Panc1 (cell line): ENCODE measurements around the gene ETF1. TPM values are rescaled to one million over a fixed set of nuclear protein-coding genes. Genes with fewer than 3 reads are reported as not detected.
A peak's percentile ranks its signal among the peaks of the same experiment; 100 is the strongest.

Source experiments
- ATAC-seq: fragments of 200-7000 bp; cut with Tn5 transposase; 2 replicates; pipeline ENCODE4 v1.9.1; 2020; ENCODE audit warnings: mild to moderate bottlenecking, moderate library complexity
- BruUV-seq: library from RNA; stranded (reverse); fragments of 400-500 nt; replicated peaks from 2 replicates; lab custom pipeline; 2021; lab: Mats Ljungman, UMichigan
- CTCF ChIA-PET: fragments of 300-600 bp; sonication (Branson Sonifier 250); formaldehyde crosslinking; loops from one replicate; lab custom pipeline; 2022; ENCODE audit warnings: antibody characterized with exemption; lab: Charles Lee
- POLR2A ChIA-PET: fragments of 300-600 bp; sonication (Branson Sonifier 250); formaldehyde crosslinking; loops from one replicate; lab custom pipeline; 2022; ENCODE audit warnings: antibody characterized with exemption; lab: Charles Lee
- DNase-seq: peaks from one replicate; pipeline ENCODE4 v3.0.0-alpha.2; 2010; ENCODE audit warnings: low read depth, low spot score
- H3K27ac ChIP-seq: 2 replicates; pipeline ENCODE4 v1.5.1; 2011; ENCODE audit warnings: mild to moderate bottlenecking, low read length, inconsistent platforms
- H3K27me3 ChIP-seq: fragments of 200-500 bp; sonication (Bioruptor generic); 2 replicates; pipeline ENCODE4 v1.6.0; 2014; ENCODE audit warnings: low read length, inconsistent platforms; ENCODE audit not compliant: control insufficient read depth, insufficient read depth
- H3K36me3 ChIP-seq: fragments of 200-500 bp; sonication (Bioruptor generic); 2 replicates; pipeline ENCODE4 v1.5.1; 2014; ENCODE audit warnings: inconsistent platforms, mild to moderate bottlenecking, low read length, moderate library complexity; ENCODE audit not compliant: control insufficient read depth, insufficient read depth
- H3K4me1 ChIP-seq: 2 replicates; pipeline ENCODE4 v1.5.1; 2011; ENCODE audit warnings: inconsistent platforms, mild to moderate bottlenecking, low read length, moderate library complexity; ENCODE audit not compliant: control insufficient read depth, insufficient read depth
- H3K4me3 ChIP-seq, 2 experiments: 2 replicates each; pipeline ENCODE4 v1.5.1; 2011 to 2012; ENCODE audit warnings: low read depth in 2 of 2, low read length in 2 of 2, mild to moderate bottlenecking in 2 of 2, inconsistent platforms in 1 of 2, moderate library complexity in 1 of 2
- H3K9me3 ChIP-seq: fragments of 200-500 bp; sonication (Bioruptor generic); 2 replicates; pipeline ENCODE4 v1.5.1; 2014; ENCODE audit warnings: low read depth, mild to moderate bottlenecking, inconsistent platforms, low read length, moderate library complexity; ENCODE audit not compliant: control insufficient read depth, insufficient read depth
- POLR2AphosphoS5 ChIP-seq: IDR thresholded peaks from 2 replicates; pipeline ENCODE4 v1.6.1; 2012; ENCODE audit warnings: mild to moderate bottlenecking, low read depth, low read length, moderate library complexity
- SIN3A ChIP-seq: IDR thresholded peaks from 2 replicates; pipeline ENCODE4 v1.6.1; 2012; ENCODE audit warnings: low read depth, mild to moderate bottlenecking, low read length, moderate library complexity, borderline replicate concordance; ENCODE audit not compliant: insufficient read depth
- TCF7L2 ChIP-seq: IDR thresholded peaks from 2 replicates; pipeline ENCODE4 v1.6.1; 2011; ENCODE audit warnings: mild to moderate bottlenecking, low read depth, low read length, inconsistent platforms
- in situ Hi-C: cut with HindIII; loops from 2 replicates; pipeline ENCODE4 v1.10.0; 2016; ENCODE audit warnings: low sequenced_read_pairs, low pct_unique_long_range_greater_than_20kb
- intact Hi-C: fragments of 100-400 bp; cut with micrococcal nuclease; formaldehyde crosslinking; loops from one replicate; pipeline ENCODE4 v1.10.0; 2022; ENCODE audit not compliant: unreplicated experiment
- total RNA-seq: library from RNA; stranded (reverse); gene quantifications from one replicate; pipeline ENCODE4 v1.2.1, GENCODE V29; 2021; ENCODE audit not compliant: unreplicated experiment
- TF ChIP-seq, protein P1 (sequence below), 2 experiments: IDR thresholded peaks; 2 replicates each; pipeline ENCODE4 v1.6.1; 2011 to 2012; ENCODE audit warnings: low read depth in 2 of 2, control low read depth in 1 of 2, low read length in 1 of 2, mild to moderate bottlenecking in 1 of 2, moderate library complexity in 1 of 2; ENCODE audit not compliant: insufficient read depth in 1 of 2
- TF ChIP-seq, protein P2 (sequence below): fragments of 450-650 bp; IDR thresholded peaks from 2 replicates; pipeline ENCODE4 v1.5.1; 2017; ENCODE audit warnings: mild to moderate bottlenecking

The ETF1 gene
- total RNA-seq, 1 experiment from 2014 or later = 168 TPM

DNA sequence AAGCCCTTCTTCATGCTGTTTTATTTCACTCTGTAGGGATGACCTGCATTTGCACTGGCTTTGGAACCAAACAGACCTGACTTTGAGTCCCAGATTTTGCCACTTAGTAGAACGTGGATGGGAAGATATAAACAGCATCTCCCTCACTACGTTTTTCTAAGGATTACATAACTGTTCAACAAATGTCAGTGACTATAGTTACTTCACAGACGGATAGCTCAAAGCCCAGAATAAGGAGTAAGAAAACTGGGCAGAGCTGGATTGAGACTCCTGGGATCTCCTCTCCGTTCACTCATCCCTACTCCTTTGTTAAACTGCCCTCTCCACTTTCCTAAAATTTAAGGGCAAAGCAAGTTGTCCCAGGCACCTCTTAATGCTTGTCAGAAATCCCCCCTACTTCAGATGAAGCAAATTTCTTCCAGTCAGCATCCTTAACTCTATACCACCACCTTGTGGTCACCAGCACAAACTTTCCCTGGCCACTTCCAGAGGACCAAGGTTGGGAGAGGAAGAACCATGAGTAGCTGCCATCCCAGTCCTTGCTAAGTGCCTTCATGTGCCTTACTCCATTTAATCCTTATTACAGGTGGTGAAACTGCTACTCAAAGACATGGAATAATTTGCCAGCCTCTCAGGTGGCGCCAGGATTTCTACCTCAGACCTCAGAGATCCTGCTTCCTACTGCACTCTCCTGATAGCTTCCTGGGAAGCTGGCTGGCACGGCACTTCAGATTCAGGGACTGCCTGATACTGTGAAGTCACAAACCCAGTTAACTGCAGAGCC lies 39.4 kb downstream of the ETF1 start:
- TF ChIP-seq, protein P1, sequence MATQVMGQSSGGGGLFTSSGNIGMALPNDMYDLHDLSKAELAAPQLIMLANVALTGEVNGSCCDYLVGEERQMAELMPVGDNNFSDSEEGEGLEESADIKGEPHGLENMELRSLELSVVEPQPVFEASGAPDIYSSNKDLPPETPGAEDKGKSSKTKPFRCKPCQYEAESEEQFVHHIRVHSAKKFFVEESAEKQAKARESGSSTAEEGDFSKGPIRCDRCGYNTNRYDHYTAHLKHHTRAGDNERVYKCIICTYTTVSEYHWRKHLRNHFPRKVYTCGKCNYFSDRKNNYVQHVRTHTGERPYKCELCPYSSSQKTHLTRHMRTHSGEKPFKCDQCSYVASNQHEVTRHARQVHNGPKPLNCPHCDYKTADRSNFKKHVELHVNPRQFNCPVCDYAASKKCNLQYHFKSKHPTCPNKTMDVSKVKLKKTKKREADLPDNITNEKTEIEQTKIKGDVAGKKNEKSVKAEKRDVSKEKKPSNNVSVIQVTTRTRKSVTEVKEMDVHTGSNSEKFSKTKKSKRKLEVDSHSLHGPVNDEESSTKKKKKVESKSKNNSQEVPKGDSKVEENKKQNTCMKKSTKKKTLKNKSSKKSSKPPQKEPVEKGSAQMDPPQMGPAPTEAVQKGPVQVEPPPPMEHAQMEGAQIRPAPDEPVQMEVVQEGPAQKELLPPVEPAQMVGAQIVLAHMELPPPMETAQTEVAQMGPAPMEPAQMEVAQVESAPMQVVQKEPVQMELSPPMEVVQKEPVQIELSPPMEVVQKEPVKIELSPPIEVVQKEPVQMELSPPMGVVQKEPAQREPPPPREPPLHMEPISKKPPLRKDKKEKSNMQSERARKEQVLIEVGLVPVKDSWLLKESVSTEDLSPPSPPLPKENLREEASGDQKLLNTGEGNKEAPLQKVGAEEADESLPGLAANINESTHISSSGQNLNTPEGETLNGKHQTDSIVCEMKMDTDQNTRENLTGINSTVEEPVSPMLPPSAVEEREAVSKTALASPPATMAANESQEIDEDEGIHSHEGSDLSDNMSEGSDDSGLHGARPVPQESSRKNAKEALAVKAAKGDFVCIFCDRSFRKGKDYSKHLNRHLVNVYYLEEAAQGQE (IDR thresholded peaks at IDR 0.05; ENCODE audit: insufficient read depth in 1 of 2, low read depth in 2 of 2, low read length in 1 of 2) = 0 out of 4 replicates have a peak, but pooled peaks of 1 of the 2 experiments have one; percentile 12
- no peak for TF ChIP-seq TCF7L2
- TF ChIP-seq, protein P2, sequence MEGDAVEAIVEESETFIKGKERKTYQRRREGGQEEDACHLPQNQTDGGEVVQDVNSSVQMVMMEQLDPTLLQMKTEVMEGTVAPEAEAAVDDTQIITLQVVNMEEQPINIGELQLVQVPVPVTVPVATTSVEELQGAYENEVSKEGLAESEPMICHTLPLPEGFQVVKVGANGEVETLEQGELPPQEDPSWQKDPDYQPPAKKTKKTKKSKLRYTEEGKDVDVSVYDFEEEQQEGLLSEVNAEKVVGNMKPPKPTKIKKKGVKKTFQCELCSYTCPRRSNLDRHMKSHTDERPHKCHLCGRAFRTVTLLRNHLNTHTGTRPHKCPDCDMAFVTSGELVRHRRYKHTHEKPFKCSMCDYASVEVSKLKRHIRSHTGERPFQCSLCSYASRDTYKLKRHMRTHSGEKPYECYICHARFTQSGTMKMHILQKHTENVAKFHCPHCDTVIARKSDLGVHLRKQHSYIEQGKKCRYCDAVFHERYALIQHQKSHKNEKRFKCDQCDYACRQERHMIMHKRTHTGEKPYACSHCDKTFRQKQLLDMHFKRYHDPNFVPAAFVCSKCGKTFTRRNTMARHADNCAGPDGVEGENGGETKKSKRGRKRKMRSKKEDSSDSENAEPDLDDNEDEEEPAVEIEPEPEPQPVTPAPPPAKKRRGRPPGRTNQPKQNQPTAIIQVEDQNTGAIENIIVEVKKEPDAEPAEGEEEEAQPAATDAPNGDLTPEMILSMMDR = peak; percentile 86
- TF ChIP-seq POLR2AphosphoS5 = peak; percentile 73
- no peak for TF ChIP-seq SIN3A
- Histone ChIP-seq H3K27me3 (no peaks in the 10 kb centered on the region), H3K9me3 (no peaks in the 10 kb centered on the region), H3K36me3 (peaks cover 4% of the 10 kb centered on the region), H3K4me1 (peaks cover 6% of the 10 kb centered on the region; the same call in 1 of the 2 replicates), H3K27ac (no peak overlapping the region), H3K4me3 (no peak overlapping the region)
- DNase-seq (peak; percentile 62), ATAC-seq (peak; percentile 88)
- intact Hi-C loops (loop anchor here (1.0 kb wide), 1 partner anchor 53 kb away; no protein-coding TSS in a partner anchor), in situ Hi-C loops (no loop called here)
- no TSS peak for BruUV-seq
- ChIA-PET CTCF (interaction anchor here (0.5 to 3.3 kb wide), 11 partner anchors 11 to 150 kb away, joined by 3 to 51 read pairs (median 4); partner anchors contain the start of genes EGR1 and REEP2), POLR2A (no interaction called here)

DNA sequence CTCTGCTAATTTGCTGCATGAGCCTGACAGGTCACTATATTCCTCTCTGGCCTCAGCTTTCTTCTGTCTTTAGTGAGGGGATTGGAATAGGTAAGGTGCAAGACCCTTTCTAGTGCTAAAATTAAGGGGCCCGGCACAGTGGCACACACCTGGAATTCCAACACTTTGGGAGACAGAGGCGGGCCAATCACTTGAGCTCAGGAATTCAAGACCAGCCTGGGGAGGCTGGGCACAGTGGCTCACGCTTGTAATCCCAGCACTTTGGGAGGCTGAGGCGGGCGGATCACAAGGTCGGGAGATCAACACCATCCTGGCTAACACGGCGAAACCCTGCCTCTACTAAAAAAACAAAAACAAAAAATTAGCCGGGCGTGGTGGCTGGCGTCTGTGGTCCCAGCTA lies 40.5 kb downstream of the ETF1 start:
- CTCF ChIA-PET = interaction anchor here (0.6 to 3.3 kb wide), 3 partner anchors 41 to 1090 kb away, joined by 10 to 51 read pairs (median 16); no protein-coding TSS in a partner anchor
- POLR2A ChIA-PET = no interaction called here
- no TSS peak for BruUV-seq
- DNase-seq (no peak), ATAC-seq (no peak)
- H3K4me3 ChIP-seq = no peak overlapping the region
- H3K9me3 ChIP-seq = no peaks in the 10 kb centered on the region
- intact Hi-C loops (no loop called here), in situ Hi-C loops (no loop called here)
- H3K36me3 ChIP-seq = no peaks in the 10 kb centered on the region
- no peak for TF ChIP-seq SIN3A
- TF ChIP-seq POLR2AphosphoS5 = no peak
- TF ChIP-seq, protein P1 (IDR thresholded peaks at IDR 0.05; ENCODE audit: insufficient read depth in 1 of 2, low read depth in 2 of 2, low read length in 1 of 2) = no peak
- TF ChIP-seq, protein P2 = no peak
- TF ChIP-seq TCF7L2 = no peak
- H3K4me1 ChIP-seq = peaks cover 6% of the 10 kb centered on the region; the same call in 1 of the 2 replicates
- no peaks in the 10 kb centered on the region for H3K27me3 ChIP-seq
- no peak overlapping the region for H3K27ac ChIP-seq
